Adipose tissue (tissue), 3 donors: ENCODE measurements around the gene SEMA4D. TPM values are rescaled to one million over a fixed set of nuclear protein-coding genes. Genes with fewer than 3 reads are reported as not detected.

Experiments
- H3K27ac ChIP-seq: one replicate; pipeline ENCODE4 v1.5.1; 2013; ENCODE audit warnings: low read depth, low read length
- WGBS, 3 donors: extraction: QIAGEN DNeasy Blood & Tissue Kit; methylation state at CpG; one replicate each; pipeline ENCODE4 v1.1.7; 2013; 5-methylcytosine and 5-hydroxymethylcytosine counted together
- polyA plus RNA-seq, 3 donors: library from polyadenylated mRNA; stranded (reverse); fragments of 200-250 nt; gene quantifications; one replicate each; pipeline ENCODE4 v1.2.3, GENCODE V29; 2013
- donor health status: healthy with polysubstance abuse.
- donor health status: Bipolar disorder and iron deficiency.
- donor health status: healthy.

Gene SEMA4D
- polyA plus RNA-seq, 3 donors: 3.1 to 4.9 (median 4.1) TPM

DNA sequence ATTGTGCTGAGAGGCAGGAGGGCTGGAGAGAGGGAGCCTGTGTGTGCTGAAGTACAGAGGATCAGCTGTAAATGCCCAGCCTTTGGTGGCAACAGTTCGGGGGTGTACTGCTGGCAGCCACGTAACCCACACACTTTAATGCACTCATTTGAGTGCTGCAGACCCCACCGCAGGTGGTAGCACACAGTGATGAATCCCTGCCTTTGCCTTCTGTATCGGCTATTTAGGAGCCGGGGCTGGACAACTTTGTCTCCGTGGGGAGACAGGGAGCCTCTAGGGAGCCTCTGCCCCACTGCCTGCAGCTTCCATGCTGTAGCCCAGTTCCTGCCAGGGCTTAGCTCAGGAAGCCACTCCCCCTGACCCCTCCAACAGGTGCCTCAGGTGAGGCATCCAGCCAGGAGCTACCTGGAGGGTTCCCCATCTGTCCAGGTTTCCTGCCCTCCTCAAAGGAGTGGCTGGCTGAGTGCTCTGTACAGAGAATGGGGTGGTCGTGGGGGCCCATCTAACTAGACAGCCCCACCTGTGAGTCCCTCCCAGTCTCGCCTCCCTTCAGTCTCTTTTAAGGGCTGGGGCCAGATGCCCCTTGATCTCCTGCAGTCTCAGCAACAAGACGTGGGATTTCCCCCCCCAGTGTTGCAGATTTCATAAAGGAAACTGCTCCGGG, 135.1 kb downstream of the SEMA4D start:
- no peak overlapping the region for H3K27ac ChIP-seq
- WGBS, 3 donors: 83 to 94% (median 89%) methylated on average over 10 of the region's 10 CpGs

- no peak overlapping the region for H3K27ac ChIP-seq
- 91 to 92% (median 91%) methylated on average over 9 of the region's 9 CpGs for WGBS, 3 donors
Observed at GRCh38 chr9:89361816-89362646, 135.9 kb downstream of the SEMA4D start.

- WGBS, 3 donors: 94 to 98% (median 96%) methylated on average over 6 of the region's 6 CpGs
- H3K27ac ChIP-seq: no peak overlapping the region
Observed at GRCh38 chr9:89361031-89361430, 136.9 kb downstream of the SEMA4D start.

GRCh38 chr9:89360465-89360864, 137.4 kb downstream of the SEMA4D start:
- 59 to 78% (median 78%) methylated on average over 3 of the region's 3 CpGs for WGBS, 3 donors
- no peak overlapping the region for H3K27ac ChIP-seq

GRCh38 chr9:89359751-89360261, 138.1 kb downstream of the SEMA4D start:
- no peak overlapping the region for H3K27ac ChIP-seq

DNA sequence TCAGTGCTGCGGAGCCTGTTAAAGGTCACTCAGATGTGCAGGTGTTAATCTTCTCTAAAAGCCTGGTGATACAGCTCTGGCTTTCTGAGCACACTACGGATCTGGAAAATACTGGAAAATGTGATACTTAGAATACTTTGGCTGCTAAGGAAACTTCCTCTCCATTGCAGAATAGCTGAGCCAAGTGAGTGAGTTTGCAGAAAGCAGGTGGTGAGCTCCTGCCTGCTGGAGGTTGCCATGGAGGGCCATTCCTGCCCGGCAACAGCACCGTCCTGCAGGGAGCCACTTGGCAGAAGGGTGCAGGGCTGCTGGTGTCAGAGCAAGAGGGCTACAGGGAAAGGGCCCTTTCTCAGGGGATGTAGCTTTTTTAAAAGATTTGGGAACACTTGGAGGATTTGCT, 138.9 kb downstream of the SEMA4D start:
- H3K27ac ChIP-seq: no peak overlapping the region
- WGBS, 3 donors: 56 to 78% (median 63%) methylated on average over 4 of the region's 4 CpGs

More at GRCh38 chr9:89359751-89360261, 138.1 kb downstream of the SEMA4D start:
- WGBS, 3 donors: 65 to 79% (median 71%) methylated on average over 8 of the region's 8 CpGs

- no peak overlapping the region for H3K27ac ChIP-seq
- WGBS, 3 donors: 81 to 93% (median 90%) methylated on average over 3 of the region's 3 CpGs
Observed at GRCh38 chr9:89358376-89358916, 139.5 kb downstream of the SEMA4D start.

DNA sequence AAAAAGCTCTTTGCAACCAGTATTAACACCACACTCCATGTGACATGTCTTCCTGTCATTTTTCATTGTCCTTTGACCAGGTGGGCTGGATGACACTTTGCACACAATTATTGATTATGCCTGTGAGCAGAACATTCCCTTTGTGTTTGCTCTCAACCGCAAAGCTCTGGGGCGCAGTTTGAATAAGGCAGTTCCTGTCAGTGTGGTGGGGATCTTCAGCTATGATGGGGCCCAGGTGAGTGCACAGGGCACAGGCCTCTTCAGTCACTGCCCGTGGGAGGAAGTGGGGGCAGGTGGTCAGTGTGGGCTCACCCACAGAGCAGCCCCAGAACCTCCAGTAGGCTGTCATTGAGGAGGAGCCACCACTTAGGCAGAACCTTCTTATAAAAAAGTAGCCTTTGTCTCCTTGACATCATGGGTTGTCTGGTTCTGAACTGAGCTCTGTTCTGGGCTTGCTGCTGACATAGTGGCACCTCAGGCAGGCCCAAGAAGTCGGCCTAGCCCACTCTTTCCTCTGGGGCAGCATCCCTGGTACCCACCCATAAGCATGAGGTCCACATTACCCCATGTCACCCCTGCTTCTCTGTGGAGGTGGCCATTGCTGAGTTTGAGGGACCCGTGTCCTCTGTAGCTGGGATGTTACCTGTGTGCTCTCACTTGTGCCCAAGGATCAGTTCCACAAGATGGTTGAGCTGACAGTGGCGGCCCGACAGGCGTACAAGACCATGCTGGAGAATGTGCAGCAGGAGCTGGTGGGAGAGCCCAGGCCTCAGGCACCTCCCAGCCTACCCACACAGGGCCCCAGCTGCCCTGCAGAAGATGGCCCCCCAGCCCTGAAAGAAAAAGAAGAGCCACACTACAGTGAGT, 140.3 kb downstream of the SEMA4D start:
- 91 to 92% (median 92%) methylated on average over 8 of the region's 8 CpGs for WGBS, 3 donors
- H3K27ac ChIP-seq: no peak overlapping the region

DNA sequence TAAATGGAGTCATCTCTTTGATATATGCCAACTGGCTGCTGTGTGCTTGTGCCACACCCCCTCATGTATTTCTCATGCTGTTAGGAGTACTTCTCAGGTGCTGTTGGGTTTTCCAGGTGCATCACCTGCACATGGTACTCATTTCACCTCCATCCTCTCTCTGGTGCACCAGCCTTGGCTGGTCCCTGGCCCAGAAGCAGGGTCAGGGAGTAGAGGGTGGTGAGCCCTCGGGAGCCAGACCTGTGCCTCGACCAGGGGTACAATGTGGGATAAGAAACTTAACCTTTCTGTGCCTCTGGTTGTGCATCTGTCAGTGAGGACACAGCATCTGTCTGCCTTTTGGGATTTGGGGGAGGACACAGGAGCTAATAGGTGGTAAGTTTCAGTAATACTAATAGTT, 141.1 kb downstream of the SEMA4D start:
- H3K27ac ChIP-seq: no peak overlapping the region
- WGBS, 3 donors: 81 to 90% (median 88%) methylated on average over 2 of the region's 2 CpGs

DNA sequence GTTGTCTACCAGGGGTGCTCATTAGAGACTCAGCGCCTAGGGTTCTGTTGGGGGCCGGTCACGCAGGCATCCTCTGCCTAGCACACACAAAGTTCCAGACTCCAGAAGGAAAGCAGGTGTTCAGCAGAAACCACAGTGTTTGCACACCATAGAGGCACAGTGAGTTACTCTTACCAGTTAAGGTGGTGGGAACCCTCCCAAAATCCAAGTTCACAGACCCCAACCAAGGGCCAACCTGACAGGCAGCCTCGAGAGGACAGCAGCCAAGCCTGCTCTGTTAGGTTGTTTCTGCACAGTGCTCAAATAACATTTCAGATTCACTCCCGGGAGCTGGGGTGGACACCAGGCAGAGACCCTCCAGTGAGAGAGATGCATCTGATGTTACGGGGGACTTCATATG, 143.4 kb downstream of the SEMA4D start:
- H3K27ac ChIP-seq: no peak overlapping the region
- WGBS, 3 donors: 96 to 97% (median 97%) methylated on average over 6 of the region's 6 CpGs

DNA sequence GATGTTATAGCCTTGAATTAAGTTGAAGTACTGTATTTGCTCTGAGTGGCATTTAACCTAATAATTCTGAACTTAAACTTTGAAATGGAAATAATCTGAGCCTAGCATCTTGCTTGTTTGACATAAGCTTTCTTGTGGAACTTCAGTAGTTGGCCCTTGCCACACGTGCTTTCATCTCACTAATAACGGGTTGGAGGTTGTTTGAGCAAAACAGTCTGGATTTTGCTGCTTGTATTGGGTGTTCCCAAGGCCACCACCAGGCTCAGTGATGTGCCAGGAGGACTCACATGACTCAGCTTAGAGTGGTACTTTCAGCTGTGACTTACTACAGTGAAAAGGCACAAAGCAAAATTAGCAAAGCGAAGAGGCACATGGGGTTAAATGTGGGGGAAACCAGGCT, 143.9 kb downstream of the SEMA4D start:
- no peak overlapping the region for H3K27ac ChIP-seq
- WGBS, 3 donors: 65 to 90% (median 81%) methylated on average over 3 of the region's 3 CpGs

GRCh38 chr9:89352874-89353649, 144.9 kb downstream of the SEMA4D start:
- no peak overlapping the region for H3K27ac ChIP-seq

DNA sequence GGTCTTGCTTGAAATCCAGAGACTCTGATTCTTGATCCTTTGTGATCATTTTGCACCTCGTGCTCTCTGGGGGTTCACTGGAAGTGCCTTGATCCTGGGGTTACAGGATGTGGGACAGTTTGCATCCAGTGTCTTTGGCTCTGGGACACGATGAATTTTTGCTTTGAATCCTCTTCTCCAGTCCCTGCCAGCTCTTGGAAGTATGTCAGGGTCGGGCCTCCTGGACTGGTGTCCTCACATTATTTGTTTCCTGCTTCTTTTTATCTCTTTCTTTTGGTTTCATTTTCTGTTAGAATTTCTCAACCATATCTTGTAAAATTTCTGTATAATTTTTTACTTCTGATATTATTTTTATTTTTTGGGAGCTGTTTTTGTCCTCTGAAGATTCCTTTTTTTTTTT, 145.5 kb downstream of the SEMA4D start:
- 45 to 80% (median 62%) methylated on average over 3 of the region's 3 CpGs for WGBS, 3 donors
- H3K27ac ChIP-seq: no peak overlapping the region

More at GRCh38 chr9:89352874-89353649, 144.9 kb downstream of the SEMA4D start:
- WGBS, 3 donors: 85 to 90% (median 88%) methylated on average over 8 of the region's 8 CpGs

DNA sequence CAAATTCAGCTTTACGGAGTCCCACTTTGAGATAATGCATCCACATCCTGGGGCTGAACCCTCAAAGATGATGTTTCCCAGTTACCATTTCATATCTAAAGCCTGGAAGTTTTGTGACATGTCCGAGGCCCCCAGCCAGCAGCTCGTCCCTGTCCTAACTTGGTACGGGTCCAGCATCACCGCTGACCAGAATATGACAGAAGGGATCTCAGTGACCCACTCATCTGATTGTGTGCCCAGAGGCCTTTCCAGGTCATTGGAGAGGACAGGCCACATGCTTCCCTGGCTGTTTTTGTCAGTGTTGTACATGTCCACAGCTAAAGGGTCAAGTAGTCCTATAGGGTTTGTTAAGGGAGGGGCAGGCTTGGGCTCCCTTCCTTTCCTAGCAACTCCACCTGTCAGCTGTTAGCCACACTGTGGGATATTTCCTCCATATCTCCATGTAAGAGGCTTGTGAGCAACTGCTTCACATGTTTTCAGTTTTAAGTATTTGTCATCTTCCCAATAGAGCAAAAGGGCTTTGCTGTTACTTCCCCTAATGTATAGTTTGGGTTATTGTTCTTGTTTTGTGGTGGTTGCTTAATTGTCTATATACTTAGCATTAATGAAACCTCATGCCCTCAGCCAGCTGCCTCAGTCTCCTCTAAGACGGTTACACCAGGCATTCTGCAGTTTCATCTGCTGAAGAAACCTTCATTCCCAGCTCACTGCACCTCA, 146.2 kb downstream of the SEMA4D start:
- H3K27ac ChIP-seq: no peak overlapping the region
- 90 to 95% (median 92%) methylated on average over 6 of the region's 6 CpGs for WGBS, 3 donors

- WGBS, 3 donors: 69 to 84% (median 79%) methylated on average over 2 of the region's 2 CpGs
Observed at GRCh38 chr9:89350988-89351557, 146.8 kb downstream of the SEMA4D start.

DNA sequence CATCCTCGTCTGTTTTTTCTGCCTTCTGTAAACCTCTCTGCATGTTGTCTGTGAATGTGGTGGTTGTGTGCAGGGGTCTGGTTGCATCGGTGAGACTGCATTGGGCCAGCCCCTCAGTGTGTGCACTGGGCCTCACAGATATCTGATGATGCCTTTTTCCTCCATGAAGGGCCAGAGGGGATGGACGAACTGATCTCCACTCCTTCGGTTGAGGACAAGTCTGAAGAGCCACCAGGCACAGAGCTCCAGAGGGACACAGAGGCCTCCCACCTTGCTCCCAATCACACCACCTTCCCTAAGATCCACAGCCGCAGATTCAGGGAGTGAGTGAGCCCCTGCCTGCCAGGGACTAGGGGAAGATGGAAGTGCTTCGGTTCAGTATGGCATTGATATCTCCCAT, 148.3 kb downstream of the SEMA4D start:
- WGBS, 3 donors: 91 to 96% (median 92%) methylated on average over 6 of the region's 6 CpGs
- no peak overlapping the region for H3K27ac ChIP-seq

More at GRCh38 chr9:89350988-89351557, 146.8 kb downstream of the SEMA4D start:
- no peak overlapping the region for H3K27ac ChIP-seq

DNA sequence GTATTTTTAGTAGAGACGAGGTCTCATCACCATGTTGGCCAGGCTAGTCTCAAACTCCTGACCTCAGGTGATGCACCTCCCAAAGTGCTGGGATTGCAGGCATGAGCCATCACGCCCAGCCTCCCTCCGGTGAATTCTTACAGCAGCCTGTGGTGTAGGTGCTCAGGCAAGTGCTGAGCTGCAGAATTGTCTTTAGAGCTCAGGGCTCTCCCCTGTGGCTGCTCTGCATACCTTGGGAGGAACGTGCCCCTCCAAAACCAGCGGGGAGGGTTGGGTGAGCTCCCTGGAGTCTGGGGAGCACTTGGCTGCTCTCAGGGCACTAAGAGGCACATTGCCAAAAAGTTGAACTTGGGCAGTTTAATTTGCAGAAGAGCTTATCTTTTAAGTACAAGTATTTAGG, 150.3 kb downstream of the SEMA4D start:
- no peak overlapping the region for H3K27ac ChIP-seq
- 94 to 97% (median 96%) methylated on average over 5 of the region's 5 CpGs for WGBS, 3 donors
